ENCODE results near the gene EEFSEC. TPM values are rescaled to one million over a fixed set of nuclear protein-coding genes. Genes with fewer than 3 reads are reported as not detected.

Gene EEFSEC
- total RNA-seq, 1 donor = 5.1 TPM

DNA sequence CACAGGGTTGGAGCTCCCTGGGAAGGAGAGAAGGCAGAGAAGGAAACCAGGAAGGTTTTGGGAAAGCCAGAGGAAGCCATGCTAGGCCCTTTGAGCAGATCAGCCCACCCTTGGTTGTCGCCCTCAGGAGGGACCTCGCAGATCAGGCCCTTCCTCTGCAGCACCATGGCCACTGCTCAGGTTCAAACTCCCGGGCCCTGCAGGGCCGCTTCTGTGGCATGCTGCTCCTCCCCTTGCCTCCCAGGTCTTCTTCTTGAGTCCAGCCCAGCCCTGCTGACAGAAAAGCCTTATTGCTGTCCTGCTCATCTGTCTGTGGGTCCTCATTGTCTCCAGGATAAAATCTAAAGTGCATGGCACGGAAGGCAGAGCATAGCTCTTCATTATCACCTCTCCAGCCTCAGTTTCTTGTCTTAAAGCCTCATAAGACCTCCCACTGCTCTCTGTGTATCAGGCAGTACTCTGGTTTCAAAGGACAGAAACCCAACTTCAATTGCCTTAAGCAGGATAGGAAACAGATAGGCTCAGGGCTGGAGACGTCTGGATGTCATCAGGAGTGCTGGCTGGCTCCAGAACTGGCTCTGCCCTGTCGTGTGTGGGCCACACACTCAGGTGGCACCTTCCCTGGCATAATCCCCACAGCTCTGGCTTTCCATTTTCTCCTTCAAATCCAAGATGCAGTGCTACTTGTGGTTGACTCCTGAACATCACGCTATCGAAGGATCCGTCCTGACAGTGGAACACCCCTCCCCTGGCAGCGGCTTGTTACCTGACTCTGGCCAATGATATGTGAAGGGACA is 118.5 kb downstream of the EEFSEC start:
- no peak for DNase-seq (ENCODE audit: insufficient read length, low spot score, missing footprints)
- Histone ChIP-seq H3K4me3 (ENCODE audit: insufficient read depth, low read length) (no peak overlapping the region), H3K27me3 (ENCODE audit: insufficient read depth, low read length) (no peaks in the 10 kb centered on the region), H3K9me3 (ENCODE audit: low read depth, low read length) (no peaks in the 10 kb centered on the region), H3K36me3 (ENCODE audit: insufficient read depth, low read length) (no peaks in the 10 kb centered on the region), H3K27ac (ENCODE audit: low read depth, low read length) (no peak overlapping the region), H3K4me2 (ENCODE audit: insufficient read depth, low read length) (no peak overlapping the region), H3K79me2 (ENCODE audit: insufficient read depth, low read length) (no peaks in the 10 kb centered on the region), H4K20me1 (ENCODE audit: insufficient read depth, low read length) (peaks cover 6% of the 10 kb centered on the region), H3K4me1 (ENCODE audit: insufficient read depth, low read length) (peaks cover 12% of the 10 kb centered on the region), H2AFZ (ENCODE audit: low read length) (no peak overlapping the region)
- TF ChIP-seq, protein P1, sequence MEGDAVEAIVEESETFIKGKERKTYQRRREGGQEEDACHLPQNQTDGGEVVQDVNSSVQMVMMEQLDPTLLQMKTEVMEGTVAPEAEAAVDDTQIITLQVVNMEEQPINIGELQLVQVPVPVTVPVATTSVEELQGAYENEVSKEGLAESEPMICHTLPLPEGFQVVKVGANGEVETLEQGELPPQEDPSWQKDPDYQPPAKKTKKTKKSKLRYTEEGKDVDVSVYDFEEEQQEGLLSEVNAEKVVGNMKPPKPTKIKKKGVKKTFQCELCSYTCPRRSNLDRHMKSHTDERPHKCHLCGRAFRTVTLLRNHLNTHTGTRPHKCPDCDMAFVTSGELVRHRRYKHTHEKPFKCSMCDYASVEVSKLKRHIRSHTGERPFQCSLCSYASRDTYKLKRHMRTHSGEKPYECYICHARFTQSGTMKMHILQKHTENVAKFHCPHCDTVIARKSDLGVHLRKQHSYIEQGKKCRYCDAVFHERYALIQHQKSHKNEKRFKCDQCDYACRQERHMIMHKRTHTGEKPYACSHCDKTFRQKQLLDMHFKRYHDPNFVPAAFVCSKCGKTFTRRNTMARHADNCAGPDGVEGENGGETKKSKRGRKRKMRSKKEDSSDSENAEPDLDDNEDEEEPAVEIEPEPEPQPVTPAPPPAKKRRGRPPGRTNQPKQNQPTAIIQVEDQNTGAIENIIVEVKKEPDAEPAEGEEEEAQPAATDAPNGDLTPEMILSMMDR (IDR thresholded peaks at IDR 0.05; ENCODE audit: extremely low read depth, low read depth, low read length) = no peak

DNA sequence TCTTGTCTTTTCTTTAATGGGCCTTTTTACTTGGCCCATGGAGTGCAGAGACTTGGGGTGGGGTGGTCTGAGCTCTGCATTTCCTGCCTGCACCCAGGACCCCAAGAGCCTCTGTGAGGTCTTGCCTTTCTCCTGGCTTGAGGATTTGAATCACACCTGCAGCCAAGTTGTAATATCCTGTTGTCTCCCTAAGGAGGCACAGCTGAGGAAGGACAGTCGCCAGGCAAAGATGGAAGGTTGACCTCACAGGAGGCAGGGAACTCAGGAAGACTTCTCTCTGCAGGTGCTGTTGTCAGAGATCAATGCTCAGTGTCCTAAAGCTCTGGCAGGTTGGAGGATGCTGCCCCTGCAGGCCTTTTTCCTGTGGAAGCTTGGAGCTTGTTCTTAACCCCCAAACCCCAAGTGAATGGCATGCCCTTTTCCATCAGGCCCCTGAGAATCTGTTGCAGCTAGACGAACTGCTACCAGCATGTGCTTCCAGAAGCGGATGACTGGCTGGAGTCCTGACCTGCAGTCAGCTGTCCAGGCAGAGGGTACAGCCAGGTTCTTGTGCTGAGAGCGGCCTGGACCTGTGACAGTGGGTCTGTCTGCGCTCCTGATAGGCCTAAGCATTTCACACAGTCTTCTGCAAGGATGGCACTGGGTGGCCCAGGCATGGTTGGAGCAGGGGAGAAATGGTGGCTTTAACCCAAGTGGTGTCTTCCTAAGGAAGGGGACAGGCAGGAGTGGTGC is 120.0 kb downstream of the EEFSEC start:
- no peaks in the 10 kb centered on the region for H3K9me3 ChIP-seq (ENCODE audit: low read depth, low read length)
- H3K4me1 ChIP-seq (ENCODE audit: insufficient read depth, low read length) = peaks cover 17% of the 10 kb centered on the region
- H3K4me3 ChIP-seq (ENCODE audit: insufficient read depth, low read length) = no peak overlapping the region
- no peaks in the 10 kb centered on the region for H3K36me3 ChIP-seq (ENCODE audit: insufficient read depth, low read length)
- TF ChIP-seq, protein P1 (IDR thresholded peaks at IDR 0.05; ENCODE audit: extremely low read depth, low read depth, low read length) = no peak
- peaks cover 6% of the 10 kb centered on the region for H4K20me1 ChIP-seq (ENCODE audit: insufficient read depth, low read length)
- no peak for DNase-seq (ENCODE audit: insufficient read length, low spot score, missing footprints)
- H3K27ac ChIP-seq (ENCODE audit: low read depth, low read length) = no peak overlapping the region
- H3K4me2 ChIP-seq (ENCODE audit: insufficient read depth, low read length) = no peak overlapping the region
- no peak overlapping the region for H2AFZ ChIP-seq (ENCODE audit: low read length)
- H3K27me3 ChIP-seq (ENCODE audit: insufficient read depth, low read length) = no peaks in the 10 kb centered on the region
- no peaks in the 10 kb centered on the region for H3K79me2 ChIP-seq (ENCODE audit: insufficient read depth, low read length)

- no peaks in the 10 kb centered on the region for H3K9me3 ChIP-seq (ENCODE audit: low read depth, low read length)
- H4K20me1 ChIP-seq (ENCODE audit: insufficient read depth, low read length) = peaks cover 6% of the 10 kb centered on the region
- peak overlapping the region; percentile 25 for H3K27ac ChIP-seq (ENCODE audit: low read depth, low read length)
- H2AFZ ChIP-seq (ENCODE audit: low read length) = no peak overlapping the region
- no peaks in the 10 kb centered on the region for H3K27me3 ChIP-seq (ENCODE audit: insufficient read depth, low read length)
- H3K36me3 ChIP-seq (ENCODE audit: insufficient read depth, low read length) = no peaks in the 10 kb centered on the region
- no peak overlapping the region for H3K4me2 ChIP-seq (ENCODE audit: insufficient read depth, low read length)
- H3K4me1 ChIP-seq (ENCODE audit: insufficient read depth, low read length) = peaks cover 25% of the 10 kb centered on the region
- no peak overlapping the region for H3K4me3 ChIP-seq (ENCODE audit: insufficient read depth, low read length)
- DNase-seq (ENCODE audit: insufficient read length, low spot score, missing footprints) = no peak
- TF ChIP-seq, protein P1 (IDR thresholded peaks at IDR 0.05; ENCODE audit: extremely low read depth, low read depth, low read length) = no peak
- H3K79me2 ChIP-seq (ENCODE audit: insufficient read depth, low read length) = no peaks in the 10 kb centered on the region
Measured at GRCh38 chr3:128273841-128274573, 120.7 kb downstream of the EEFSEC start.
